Measurements from ENCODE around the gene CDCP2. TPM values are rescaled to one million over a fixed set of nuclear protein-coding genes. Genes with fewer than 3 reads are reported as not detected.

CDCP2 gene
- total and polyA plus RNA-seq, 2 of the 8 experiments (the other 6 are each of a cell fraction or from before 2014, with no cell fraction given): not detected

DNA sequence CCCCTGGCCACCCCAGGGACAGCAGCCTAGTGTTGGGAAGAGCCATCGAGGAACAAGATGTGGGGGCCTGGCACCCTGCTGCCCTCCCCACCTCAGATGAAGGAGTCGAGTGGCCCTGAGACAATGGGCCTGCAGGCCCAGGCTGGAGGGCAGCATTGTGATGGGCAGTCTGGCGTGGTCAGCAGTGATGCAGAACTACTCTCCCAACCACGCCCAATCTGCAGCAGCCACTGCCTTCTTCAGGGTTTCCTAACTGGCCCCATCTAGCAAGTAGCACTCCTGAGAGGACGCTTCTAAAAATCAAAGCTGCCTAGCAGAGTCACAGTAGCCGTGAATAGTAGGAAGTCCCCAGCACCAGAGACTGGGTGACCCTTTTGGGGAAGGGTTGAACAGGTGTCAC is 18.5 kb downstream of the CDCP2 start (continued):
- TF ChIP-seq KDM1A (IDR thresholded peaks at IDR 0.05; ENCODE audit: borderline replicate concordance, low read length) (no peak), MAFK (IDR thresholded peaks at IDR 0.05; ENCODE audit: low read depth, low read length) (no peak), CTBP2 (IDR thresholded peaks at IDR 0.05; ENCODE audit: borderline replicate concordance, insufficient read depth, insufficient read length, low read length) (no peak)
- TF ChIP-seq, protein P1, sequence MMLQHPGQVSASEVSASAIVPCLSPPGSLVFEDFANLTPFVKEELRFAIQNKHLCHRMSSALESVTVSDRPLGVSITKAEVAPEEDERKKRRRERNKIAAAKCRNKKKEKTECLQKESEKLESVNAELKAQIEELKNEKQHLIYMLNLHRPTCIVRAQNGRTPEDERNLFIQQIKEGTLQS (IDR thresholded peaks at IDR 0.05; ENCODE audit: insufficient read depth, low read depth, low read length): no peak

Measured in H1 (cell line).